GM23338 (cell line): ENCODE data around the gene RXRB. TPM values are rescaled to one million over a fixed set of nuclear protein-coding genes. Genes with fewer than 3 reads are reported as not detected.

ENCODE experiments used
- ATAC-seq: fragments of 200-7000 bp; cut with Tn5 transposase; 3 replicates; pipeline ENCODE4 v1.9.1; 2020
- DNase-seq: peaks from one replicate; pipeline ENCODE4 v3.0.0-alpha.2; 2015; ENCODE audit warnings: low spot score
- H2AFZ ChIP-seq: fragments of 200-600 bp; sonication (generic); 2 replicates; pipeline ENCODE4 v1.8.0; 2016; ENCODE audit warnings: antibody characterized with exemption, mild to moderate bottlenecking, moderate library complexity
- H3F3A ChIP-seq: fragments of 200-600 bp; sonication (generic); replicated peaks from 2 replicates; pipeline ENCODE4 v1.8.0; 2017; ENCODE audit warnings: antibody characterized with exemption, mixed run types, low read depth
- H3K27ac ChIP-seq: fragments of 200-600 bp; sonication (generic); 2 replicates; pipeline ENCODE4 v1.6.1; 2016; ENCODE audit warnings: low read depth
- H3K27me3 ChIP-seq: fragments of 200-600 bp; sonication (generic); 2 replicates; pipeline ENCODE4 v1.8.0; 2016; ENCODE audit warnings: mild to moderate bottlenecking, mixed run types, moderate library complexity; ENCODE audit not compliant: insufficient read depth
- H3K36me3 ChIP-seq: fragments of 200-600 bp; sonication (generic); 2 replicates; pipeline ENCODE4 v1.8.0; 2016; ENCODE audit warnings: mild to moderate bottlenecking; ENCODE audit not compliant: insufficient read depth
- H3K4me1 ChIP-seq: fragments of 200-600 bp; sonication (generic); 2 replicates; pipeline ENCODE4 v1.8.0; 2016; ENCODE audit warnings: mild to moderate bottlenecking, moderate library complexity; ENCODE audit not compliant: insufficient read depth
- H3K4me2 ChIP-seq: fragments of 200-600 bp; sonication (generic); 2 replicates; pipeline ENCODE4 v1.7.1; 2017; ENCODE audit warnings: mixed run types
- H3K4me3 ChIP-seq: fragments of 200-600 bp; sonication (generic); 2 replicates; pipeline ENCODE4 v1.6.1; 2016; ENCODE audit warnings: mixed run types
- H3K79me2 ChIP-seq: fragments of 200-600 bp; sonication (generic); replicated peaks from 2 replicates; pipeline ENCODE4 v1.8.0; 2017; ENCODE audit warnings: mild to moderate bottlenecking; ENCODE audit not compliant: insufficient read depth
- H3K9me2 ChIP-seq: fragments of 200-600 bp; sonication (generic); 2 replicates; pipeline ENCODE4 v1.8.0; 2017; ENCODE audit not compliant: insufficient read depth
- H4K20me1 ChIP-seq: fragments of 200-600 bp; sonication (generic); replicated peaks from 2 replicates; pipeline ENCODE4 v1.8.0; 2017; ENCODE audit warnings: mild to moderate bottlenecking; ENCODE audit not compliant: insufficient read depth
- H3K27ac Mint-ChIP-seq: 2 replicates; pipeline ENCODE4 v1.8.0; 2020; ENCODE audit warnings: inconsistent platforms, mild to moderate bottlenecking, moderate library complexity, mixed read lengths
- H3K27me3 Mint-ChIP-seq: 3 replicates; pipeline ENCODE4 v1.8.0; 2022; ENCODE audit warnings: low read depth, mild to moderate bottlenecking, moderate library complexity, mixed read lengths, inconsistent platforms; ENCODE audit not compliant: insufficient read depth, poor library complexity
- H3K36me3 Mint-ChIP-seq: 3 replicates; pipeline ENCODE4 v1.8.0; 2021; ENCODE audit warnings: low read depth, mild to moderate bottlenecking, inconsistent platforms, moderate library complexity, mixed read lengths
- H3K4me1 Mint-ChIP-seq: 3 replicates; pipeline ENCODE4 v1.8.0; 2020; ENCODE audit warnings: mild to moderate bottlenecking, inconsistent platforms, mixed read lengths
- H3K4me3 Mint-ChIP-seq: 3 replicates; pipeline ENCODE4 v1.8.0; 2021; ENCODE audit warnings: moderate library complexity, mild to moderate bottlenecking, inconsistent platforms, mixed read lengths
- H3K9me3 Mint-ChIP-seq: 3 replicates; pipeline ENCODE4 v1.8.0; 2020; ENCODE audit warnings: moderate library complexity, mild to moderate bottlenecking, inconsistent platforms, mixed read lengths
- ETS1 ChIP-seq: IDR thresholded peaks from 2 replicates; pipeline ENCODE4 v1.6.1; 2016; ENCODE audit warnings: antibody characterized with exemption
- JUNB ChIP-seq: IDR thresholded peaks from one replicate; pipeline ENCODE4 v1.6.1; 2016; ENCODE audit warnings: antibody characterized with exemption; ENCODE audit not compliant: unreplicated experiment
- NANOG ChIP-seq: IDR thresholded peaks from 2 replicates; pipeline ENCODE4 v1.6.1; 2016; ENCODE audit warnings: antibody characterized with exemption, borderline replicate concordance
- POLR2AphosphoS5 ChIP-seq: IDR thresholded peaks from 2 replicates; pipeline ENCODE4 v1.6.1; 2016; ENCODE audit warnings: antibody characterized with exemption, low read depth
- REST ChIP-seq: IDR thresholded peaks from one replicate; pipeline ENCODE4 v1.6.1; 2018; ENCODE audit warnings: antibody characterized with exemption; ENCODE audit not compliant: unreplicated experiment
- STAT1 ChIP-seq: IDR thresholded peaks from one replicate; pipeline ENCODE4 v1.6.1; 2016; ENCODE audit warnings: antibody characterized with exemption; ENCODE audit not compliant: unreplicated experiment
- ZNF331 ChIP-seq: fragments of 250-450 bp; sonication (Bioruptor Pico); IDR thresholded peaks from 2 replicates; pipeline ENCODE4 v1.5.0; 2020; ENCODE audit warnings: low read depth, mild to moderate bottlenecking, moderate library complexity
- polyA plus RNA-seq: library from polyadenylated mRNA; unstranded; fragments of >200 nt; fragmentation: Nextera tagmentation; extraction: Ambion mirVana; gene quantifications from 2 replicates; pipeline ENCODE4 v1.2.1, GENCODE V29; 2016
- total RNA-seq: library from RNA; depleted of rRNA; stranded (reverse); fragments of >200 nt; shearing (Covaris generic); gene quantifications from 2 replicates; pipeline ENCODE4 v1.2.3, GENCODE V29; 2014

Gene RXRB
- total and polyA plus RNA-seq, 2 experiments from 2014 or later = 6.9 to 11.6 TPM

GRCh38 chr6:33236852-33237251 lies 36.4 kb upstream of the RXRB start:
- Mint-ChIP-seq H3K4me3 (no peak overlapping the region), H3K27me3 (peaks cover 11% of the 10 kb centered on the region), H3K4me1 (peaks cover 14% of the 10 kb centered on the region), H3K36me3 (no peaks in the 10 kb centered on the region), H3K9me3 (no peaks in the 10 kb centered on the region), H3K27ac (no peak overlapping the region)
- Histone ChIP-seq H3F3A (no peaks in the 10 kb centered on the region), H3K4me3 (no peak overlapping the region), H3K9me2 (peaks cover 5% of the 10 kb centered on the region; the same call in 1 of the 2 replicates), H2AFZ (no peak overlapping the region), H4K20me1 (no peaks in the 10 kb centered on the region), H3K27ac (no peak overlapping the region), H3K27me3 (peaks cover 10% of the 10 kb centered on the region; the same call in 1 of the 2 replicates), H3K36me3 (no peaks in the 10 kb centered on the region), H3K4me1 (peaks cover 9% of the 10 kb centered on the region), H3K4me2 (no peak overlapping the region), H3K79me2 (no peaks in the 10 kb centered on the region)
- TF ChIP-seq NANOG (no peak), ETS1 (no peak), JUNB (no peak), POLR2AphosphoS5 (no peak), STAT1 (no peak)
- ATAC-seq = no peak
- DNase-seq = no peak

GRCh38 chr6:33236328-33236727 lies 35.9 kb upstream of the RXRB start:
- ATAC-seq = no peak
- H3K9me3 Mint-ChIP-seq = no peaks in the 10 kb centered on the region
- H3K9me2 ChIP-seq = peaks cover 5% of the 10 kb centered on the region; the same call in 1 of the 2 replicates
- no peaks in the 10 kb centered on the region for H3K36me3 ChIP-seq
- no peak overlapping the region for H3K4me3 ChIP-seq
- no peaks in the 10 kb centered on the region for H4K20me1 ChIP-seq
- no peak overlapping the region for H3K4me3 Mint-ChIP-seq
- H3F3A ChIP-seq = 0 out of 2 replicates have a peak, but pooled peaks cover 1% of the 10 kb centered on the region
- no peak overlapping the region for H3K27ac Mint-ChIP-seq
- peaks cover 5% of the 10 kb centered on the region; the same call in 1 of the 2 replicates for H3K27me3 ChIP-seq
- no peak overlapping the region for H3K4me2 ChIP-seq
- H2AFZ ChIP-seq = no peak overlapping the region; the same call in 1 of the 2 replicates
- H3K36me3 Mint-ChIP-seq = no peaks in the 10 kb centered on the region
- no peak overlapping the region for H3K27ac ChIP-seq
- H3K4me1 Mint-ChIP-seq = peaks cover 14% of the 10 kb centered on the region
- TF ChIP-seq JUNB (no peak), ZNF331 (CRISPR knock-in tag) (no peak), NANOG (no peak), REST (no peak)
- DNase-seq = no peak
- H3K4me1 ChIP-seq = peaks cover 9% of the 10 kb centered on the region
- no peaks in the 10 kb centered on the region for H3K79me2 ChIP-seq
- peaks cover 11% of the 10 kb centered on the region for H3K27me3 Mint-ChIP-seq
